K562 (cell line): ENCODE data around the gene PEPD. TPM values are rescaled to one million over a fixed set of nuclear protein-coding genes. Genes with fewer than 3 reads are reported as not detected.

Experiments used
- ATAC-seq: fragments of 200-7000 bp; cut with Tn5 transposase; 3 replicates; pipeline ENCODE4 v1.9.1; 2020; ENCODE audit warnings: moderate library complexity
- BruUV-seq: library from RNA; stranded (reverse); fragments of 400-500 nt; replicated peaks from 2 replicates; lab custom pipeline; 2021; lab: Mats Ljungman, UMichigan
- CTCF ChIA-PET: fragments of 300-600 bp; formaldehyde crosslinking; extraction: SDS; loops from one replicate; lab custom pipeline; 2021; ENCODE audit warnings: low intra/inter-chr PET ratio; lab: Yijun Ruan, JAX
- POLR2A ChIA-PET: fragments of 300-600, 350-650 bp; sonication (Branson Sonifier 250); formaldehyde crosslinking; extraction: SDS; loops from one replicate; lab custom pipeline; 2021; ENCODE audit warnings: antibody characterized with exemption, inconsistent platforms; lab: Yijun Ruan, JAX
- DNase-seq, 4 experiments: peaks; one replicate each; pipeline versions ENCODE4 v3.0.0 to v3.0.0-alpha.2; 2011 to 2018; ENCODE audit warnings: low spot score in 3 of 4, mixed read lengths in 3 of 4; ENCODE audit errors: extremely low read depth in 1 of 4
- FAIRE-seq: peaks from 2 replicates; lab custom pipeline; 2011; peaks lifted over from hg19 to GRCh38; lab: Jason Lieb, UNC
- H2AFZ ChIP-seq: 2 replicates; pipeline ENCODE4 v1.6.0; 2011; ENCODE audit warnings: low read depth, low read length, control low read depth, inconsistent platforms
- H3K27ac ChIP-seq: fragments of 200-600 bp; 3 replicates; pipeline ENCODE4 v1.8.0; 2011; ENCODE audit warnings: low read depth, mild to moderate bottlenecking, control low read depth, inconsistent platforms, low read length, moderate library complexity, mixed read lengths; ENCODE audit errors: extremely low read depth
- H3K27me3 ChIP-seq, 2 experiments: fragments of 300-600 bp in 1 of 2; 2 replicates in 1 of 2; 3 replicates in 1 of 2; pipeline versions ENCODE4 v1.6.0 to v1.8.0; 2011; ENCODE audit warnings: inconsistent platforms in 2 of 2, low read length in 2 of 2, mild to moderate bottlenecking in 1 of 2, mixed read lengths in 1 of 2, moderate library complexity in 1 of 2; ENCODE audit not compliant: control insufficient read depth in 2 of 2, insufficient read depth in 2 of 2
- H3K36me3 ChIP-seq: fragments of 300-600 bp; 3 replicates; pipeline ENCODE4 v1.8.0; 2011; ENCODE audit warnings: mild to moderate bottlenecking, low read length, inconsistent platforms; ENCODE audit not compliant: control insufficient read depth, insufficient read depth
- H3K4me1 ChIP-seq, 2 experiments: fragments of 200-600 bp in 1 of 2; replicated peaks in 1 of 2; 2 replicates in 1 of 2; 3 replicates in 1 of 2; pipeline versions ENCODE4 v1.5.1 to v1.8.0; 2011; ENCODE audit warnings: inconsistent platforms in 2 of 2, low read length in 2 of 2, mild to moderate bottlenecking in 1 of 2, mixed read lengths in 1 of 2, moderate library complexity in 1 of 2; ENCODE audit not compliant: control insufficient read depth in 2 of 2, insufficient read depth in 2 of 2
- H3K4me2 ChIP-seq: 2 replicates; pipeline ENCODE4 v1.6.1; 2011; ENCODE audit warnings: low read length, control low read depth, inconsistent platforms, mixed read lengths; ENCODE audit not compliant: insufficient read depth
- H3K4me3 ChIP-seq: fragments of 200-600 bp; sonication (generic), shearing (Covaris generic); 2 replicates; pipeline ENCODE4 v1.5.1; 2016; ENCODE audit warnings: control low read depth, inconsistent platforms
- H3K79me2 ChIP-seq: fragments of 200-600 bp; 3 replicates; pipeline ENCODE4 v1.8.0; 2011; ENCODE audit warnings: low read length, inconsistent platforms; ENCODE audit not compliant: control insufficient read depth, insufficient read depth
- H3K9ac ChIP-seq, 2 experiments: 2 replicates each; pipeline versions ENCODE4 v1.6.0 to v1.6.1; 2011; ENCODE audit warnings: low read depth in 2 of 2, low read length in 2 of 2, control low read depth in 1 of 2, inconsistent platforms in 1 of 2, mild to moderate bottlenecking in 1 of 2, mixed read lengths in 1 of 2; ENCODE audit not compliant: insufficient read depth in 1 of 2
- H3K9me1 ChIP-seq: one replicate; pipeline ENCODE4 v1.6.0; 2011; ENCODE audit warnings: inconsistent platforms, mild to moderate bottlenecking, low read length, moderate library complexity; ENCODE audit not compliant: control insufficient read depth, insufficient read depth
- H3K9me3 ChIP-seq: replicated peaks from 2 replicates; pipeline ENCODE4 v1.5.1; 2011; ENCODE audit warnings: low read depth, low read length, inconsistent platforms; ENCODE audit not compliant: control insufficient read depth, insufficient read depth
- H4K20me1 ChIP-seq: replicated peaks from 2 replicates; pipeline ENCODE4 v1.6.1; 2011; ENCODE audit warnings: low read length, inconsistent platforms, mixed read lengths; ENCODE audit not compliant: control insufficient read depth, insufficient read depth
- CAMTA2 ChIP-seq: fragments of 250-450 bp; sonication (Bioruptor Pico); conservative IDR thresholded peaks from 2 replicates; pipeline ENCODE4 v1.5.1; 2022
- DMBX1 ChIP-seq: fragments of 250-450 bp; sonication (Bioruptor Pico); IDR thresholded peaks from 2 replicates; pipeline ENCODE4 v1.8.0; 2022; ENCODE audit warnings: inconsistent platforms, mild to moderate bottlenecking, moderate library complexity, borderline replicate concordance
- FOXA1 ChIP-seq: fragments of 450-650 bp; IDR thresholded peaks from 2 replicates; pipeline ENCODE4 v1.6.1; 2016; ENCODE audit warnings: mild to moderate bottlenecking, borderline replicate concordance
- FUS ChIP-seq: fragments of 200-400 bp; formaldehyde crosslinking; optimal IDR thresholded peaks from 2 replicates; pipeline ENCODE3; 2017; ENCODE audit warnings: low read depth, low read length
- NFRKB ChIP-seq: fragments of 450-650 bp; IDR thresholded peaks from 2 replicates; pipeline ENCODE4 v1.6.1; 2016; ENCODE audit warnings: low read depth
- SMAD3 ChIP-seq: fragments of 450-650 bp; formaldehyde crosslinking; conservative IDR thresholded peaks from 2 replicates; pipeline ENCODE4 v1.4.0; 2020; ENCODE audit warnings: mild to moderate bottlenecking
- TCF7L2 ChIP-seq: fragments of 150-350 bp; IDR thresholded peaks from 2 replicates; pipeline ENCODE4 v1.6.1; 2016; ENCODE audit warnings: low read depth, mild to moderate bottlenecking, low read length, moderate library complexity
- ZC3H8 ChIP-seq: fragments of 450-650 bp; IDR thresholded peaks from 2 replicates; pipeline ENCODE4 v1.6.1; 2017
- ZNF184 ChIP-seq: sonication (generic); formaldehyde crosslinking; IDR thresholded peaks from 2 replicates; pipeline ENCODE4 v1.5.0; 2020; ENCODE audit warnings: missing genetic modification reagents
- WGBS: fragments of 100-300 bp; shearing (Covaris generic); methylation state at CpG from one replicate; pipeline ENCODE4 v1.1.6; 2016; ENCODE audit warnings: low coverage, mixed read lengths; ENCODE audit not compliant: insufficient coverage; ENCODE audit errors: missing lambda C conversion rate; 5-methylcytosine and 5-hydroxymethylcytosine counted together
- in situ Hi-C: fragments of 300-500 bp; cut with MboI; formaldehyde crosslinking; loops from 4 replicates; pipeline ENCODE4 v1.15.0; 2018; ENCODE audit warnings: inconsistent platforms, mixed read lengths
- intact Hi-C: fragments of 100-400 bp; cut with micrococcal nuclease; formaldehyde crosslinking; loops from 2 replicates; pipeline ENCODE4 v1.14.2; 2022
- polyA plus RNA-seq, 8 experiments: library from polyadenylated mRNA; depleted of rRNA in 4 of 8; stranded (reverse) in 5 of 8; unstranded in 3 of 8; fragments of >200 nt; fragmentation: Nextera tagmentation in 2 of 8; fragmentation: Illumina TruSeq in 1 of 8; extraction: Ambion mirVana in 2 of 8; extraction: Trizol in 1 of 8; gene quantifications; 2 replicates each; pipeline versions ENCODE4 v1.2.1 to v1.2.3, GENCODE V29; 2011 to 2014; ENCODE audit warnings: inconsistent platforms in 1 of 8, missing spikeins in 1 of 8
- total RNA-seq, 7 experiments: library from RNA; depleted of rRNA in 6 of 7; stranded (reverse); fragments of >200 nt in 6 of 7; fragmentation: Illumina TruSeq in 2 of 7; extraction: Trizol in 2 of 7; gene quantifications; 2 replicates each; pipeline versions ENCODE4 v1.2.1 to v1.2.3, GENCODE V29; 2011 to 2021; ENCODE audit warnings: low replicate concordance in 1 of 7
- TF ChIP-seq, protein P1 (sequence below), 3 experiments: fragments of 200-800 bp in 1 of 3; sonication (Bioruptor generic) in 1 of 3; sonication (generic) in 1 of 3; formaldehyde crosslinking in 1 of 3; IDR thresholded peaks; 2 replicates each; pipeline versions ENCODE4 v1.6.1 to v1.8.0; 2016 to 2022; ENCODE audit warnings: mild to moderate bottlenecking in 2 of 3, missing compliant biosample characterization in 2 of 3, missing genetic modification characterization in 2 of 3, missing genetic modification reagents in 1 of 3
- TF ChIP-seq, protein P2 (sequence below): sonication (generic); formaldehyde crosslinking; IDR thresholded peaks from 2 replicates; pipeline ENCODE4 v1.8.1; 2023; ENCODE audit warnings: mild to moderate bottlenecking, missing genetic modification reagents, moderate library complexity

The PEPD gene
- total and polyA plus RNA-seq, 9 of the 15 experiments (the other 6 are each of a cell fraction or from before 2014, with no cell fraction given): 1.3 to 19.2 (median 16.0) TPM

DNA sequence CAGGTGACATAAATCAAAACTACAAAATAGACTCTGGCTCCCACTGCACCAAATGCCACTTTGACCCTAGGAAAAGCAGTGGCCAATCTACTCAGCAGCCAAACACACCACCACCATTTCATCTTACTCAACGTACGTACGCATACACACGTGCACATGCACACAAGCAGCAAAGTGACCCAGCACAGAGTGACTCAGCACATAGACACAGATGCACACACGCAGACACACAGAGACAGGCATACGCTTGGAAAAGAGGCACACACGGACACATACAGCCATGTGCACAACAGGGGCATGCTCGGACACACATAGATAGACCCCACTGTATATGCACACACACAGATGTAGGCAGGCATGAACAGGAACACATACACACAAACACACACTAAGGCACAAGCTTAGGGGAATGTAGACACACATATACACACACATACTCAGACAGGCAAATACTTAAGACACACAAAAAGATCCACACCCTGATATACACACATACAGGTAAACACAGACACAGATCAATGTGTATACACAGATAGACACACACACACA, 37.3 kb downstream of the PEPD start (continued):
- no peak for TF ChIP-seq FOXA1
- TF ChIP-seq ZC3H8: no peak
- TF ChIP-seq, protein P1, sequence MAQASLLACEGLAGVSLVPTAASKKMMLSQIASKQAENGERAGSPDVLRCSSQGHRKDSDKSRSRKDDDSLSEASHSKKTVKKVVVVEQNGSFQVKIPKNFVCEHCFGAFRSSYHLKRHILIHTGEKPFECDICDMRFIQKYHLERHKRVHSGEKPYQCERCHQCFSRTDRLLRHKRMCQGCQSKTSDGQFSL (CRISPR knock-in tag; IDR thresholded peaks at IDR 0.05): no peak
- TF ChIP-seq, protein P1 (tag; IDR thresholded peaks at IDR 0.05): no peak
- no peak for TF ChIP-seq SMAD3 (CRISPR knock-in tag)
- no peak for TF ChIP-seq ZNF184 (CRISPR knock-in tag)
- no peak for TF ChIP-seq CAMTA2 (CRISPR knock-in tag)
- TF ChIP-seq FUS: no peak
- TF ChIP-seq, all 486 proteins: peak for 7

DNA sequence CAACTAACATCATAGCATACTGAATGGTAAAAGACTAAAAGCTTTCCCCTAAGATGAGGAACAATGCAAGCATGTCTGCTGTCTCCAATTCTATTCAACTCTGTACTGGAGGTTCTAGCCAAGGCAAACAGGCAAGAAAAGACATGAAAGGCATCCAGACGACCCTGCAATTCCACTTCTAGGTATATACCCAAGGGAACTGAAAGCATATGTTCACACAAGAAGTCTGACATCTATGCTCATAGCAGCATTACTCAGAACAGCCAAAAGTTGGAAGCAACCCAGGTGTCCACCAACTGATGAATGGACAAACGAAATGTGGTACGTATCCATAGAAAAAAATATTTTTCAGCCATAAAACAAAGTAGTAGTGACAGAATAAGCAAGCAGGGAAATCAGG, 39.1 kb downstream of the PEPD start:
- intact Hi-C loops: no loop called here
- H3K4me3 ChIP-seq: no peak overlapping the region
- 4% methylated on average over 3 of the region's 3 CpGs for WGBS
- no peak for ATAC-seq
- TF ChIP-seq TCF7L2 (no peak), NFRKB (no peak), DMBX1 (CRISPR knock-in tag) (no peak)
- TF ChIP-seq, protein P2, sequence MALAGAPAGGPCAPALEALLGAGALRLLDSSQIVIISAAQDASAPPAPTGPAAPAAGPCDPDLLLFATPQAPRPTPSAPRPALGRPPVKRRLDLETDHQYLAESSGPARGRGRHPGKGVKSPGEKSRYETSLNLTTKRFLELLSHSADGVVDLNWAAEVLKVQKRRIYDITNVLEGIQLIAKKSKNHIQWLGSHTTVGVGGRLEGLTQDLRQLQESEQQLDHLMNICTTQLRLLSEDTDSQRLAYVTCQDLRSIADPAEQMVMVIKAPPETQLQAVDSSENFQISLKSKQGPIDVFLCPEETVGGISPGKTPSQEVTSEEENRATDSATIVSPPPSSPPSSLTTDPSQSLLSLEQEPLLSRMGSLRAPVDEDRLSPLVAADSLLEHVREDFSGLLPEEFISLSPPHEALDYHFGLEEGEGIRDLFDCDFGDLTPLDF (CRISPR knock-in tag): no peak
- TF ChIP-seq, all 486 proteins: peak for 0
- Histone ChIP-seq H3K9ac (no peak overlapping the region), H3K27me3 (no peaks in the 10 kb centered on the region; a peak in 1 of 5 replicates), H3K27ac (no peak overlapping the region), H3K9me1 (no peaks in the 10 kb centered on the region), H2AFZ (no peak overlapping the region), H3K4me1 (no peaks in the 10 kb centered on the region; a peak in 2 of 5 replicates), H3K36me3 (no peaks in the 10 kb centered on the region), H3K9me3 (no peaks in the 10 kb centered on the region), H4K20me1 (0 out of 2 replicates have a peak, but pooled peaks cover 3% of the 10 kb centered on the region), H3K79me2 (no peaks in the 10 kb centered on the region), H3K4me2 (no peak overlapping the region)
- POLR2A ChIA-PET: no interaction called here
- BruUV-seq: no TSS peak
- no peak for DNase-seq
- CTCF ChIA-PET: no interaction called here
- no peak for FAIRE-seq
- in situ Hi-C loops: no loop called here
